ENCODE data around the gene AQP12B. TPM values are rescaled to one million over a fixed set of nuclear protein-coding genes. Genes with fewer than 3 reads are reported as not detected.
"Not testable (repeated sequence)": the region's sequence is repeated elsewhere in the genome, so short reads cannot be mapped to it uniquely, and the experiment has no call there.

AQP12B gene, protein sequence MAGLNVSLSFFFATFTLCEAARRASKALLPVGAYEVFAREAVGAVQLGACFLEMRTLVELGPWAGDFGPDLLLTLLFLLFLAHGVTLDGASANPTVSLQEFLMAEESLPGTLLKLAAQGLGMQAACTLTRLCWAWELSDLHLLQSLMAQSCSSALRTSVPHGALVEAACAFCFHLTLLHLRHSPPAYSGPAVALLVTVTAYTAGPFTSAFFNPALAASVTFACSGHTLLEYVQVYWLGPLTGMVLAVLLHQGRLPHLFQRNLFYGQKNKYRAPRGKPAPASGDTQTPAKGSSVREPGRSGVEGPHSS
- not detected for total RNA-seq

GRCh38 chr2:240682431-240683224 is at the start of gene AQP12B:
Gene AQP12B (minus strand): TSS chr2:240682885. CDS start chr2:240682837, 48 bp downstream.
- not testable (repeated sequence) for DNase-seq

GRCh38 chr2:240732184-240732583 is 49.5 kb upstream of the AQP12B start:
- no peak for DNase-seq

DNA sequence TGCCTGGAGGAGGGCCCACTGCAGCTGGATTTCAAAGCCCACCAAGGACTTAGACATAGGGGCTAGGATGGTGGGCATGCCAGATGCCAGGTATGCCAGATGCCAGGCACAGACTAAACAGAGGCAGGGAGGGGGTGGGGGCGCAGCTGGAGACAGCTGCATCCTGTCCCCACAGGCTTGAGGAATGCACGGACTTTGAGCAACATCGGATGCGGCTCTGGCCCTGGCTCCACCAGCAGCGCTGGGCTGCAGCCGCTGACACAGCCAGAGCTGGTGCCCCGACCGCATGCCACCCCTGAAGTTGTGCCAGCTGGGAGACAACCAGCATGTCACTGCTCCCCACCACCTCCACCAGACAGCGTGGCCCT is 48.5 kb upstream of the AQP12B start:
- DNase-seq, result peak; percentile 7

GRCh38 chr2:240730501-240731177 is 48.0 kb upstream of the AQP12B start:
- no peak for DNase-seq

DNA sequence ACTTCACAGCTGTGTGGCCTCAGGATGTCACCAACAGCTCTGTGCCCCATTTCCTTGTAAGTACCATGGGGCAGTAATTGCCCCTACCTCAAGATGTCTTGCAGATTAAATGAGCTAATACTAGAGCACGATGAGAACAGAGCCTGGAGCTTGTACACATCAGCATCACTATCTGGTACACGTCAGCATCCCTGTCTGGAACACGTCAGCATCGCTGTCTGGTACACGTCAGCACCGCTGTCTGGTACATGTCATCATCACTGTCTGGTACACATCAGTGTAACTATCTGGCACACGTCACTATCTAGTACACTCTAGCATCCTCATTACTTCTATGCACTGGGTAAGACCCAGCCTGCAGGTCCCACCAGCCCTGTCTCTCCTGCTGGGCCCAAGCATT is 46.1 kb upstream of the AQP12B start:
- DNase-seq, result no peak

DNA sequence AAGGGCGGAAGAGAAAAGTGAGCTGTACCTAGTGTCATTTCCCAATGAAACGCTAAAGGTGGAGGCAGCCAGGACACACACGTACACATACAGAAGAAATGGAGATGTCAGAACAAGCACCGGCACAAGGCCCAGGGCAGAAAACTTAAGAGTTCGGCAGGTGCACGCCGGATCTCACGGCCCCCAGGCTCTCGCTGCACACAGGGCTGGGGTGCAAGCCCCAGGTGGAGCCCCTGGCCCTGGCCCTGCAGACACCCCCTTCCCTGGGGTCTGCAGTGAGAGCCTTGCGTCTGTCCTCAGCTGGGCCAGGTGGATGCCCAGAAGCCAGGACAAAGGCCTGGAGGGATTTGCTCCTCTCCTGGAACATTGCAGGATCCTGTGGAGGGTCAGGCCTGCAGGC is 45.7 kb upstream of the AQP12B start:
- DNase-seq, result no peak

- DNase-seq, result no peak
Measured at GRCh38 chr2:240727913-240728312, 45.2 kb upstream of the AQP12B start.

DNA sequence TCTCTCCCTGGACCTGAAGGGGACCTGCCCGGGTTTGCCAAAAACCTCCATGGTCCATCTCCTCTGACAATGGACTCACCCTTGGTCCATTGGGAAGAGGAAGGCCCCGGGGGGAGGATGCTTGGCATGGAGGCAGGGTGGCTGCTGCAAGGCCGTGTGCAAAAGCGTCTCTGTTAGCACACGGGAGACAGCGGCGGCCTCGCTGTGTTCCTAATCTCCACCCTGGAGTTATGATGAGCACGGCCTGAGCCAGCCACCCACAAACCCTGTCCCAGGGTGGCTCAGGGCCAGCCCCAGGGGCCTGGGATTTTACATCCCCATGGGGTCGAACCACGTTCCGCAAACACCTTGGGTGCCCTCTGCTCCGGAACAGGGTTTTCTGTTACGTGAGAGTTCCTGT is 44.8 kb upstream of the AQP12B start:
- no peak for DNase-seq

GRCh38 chr2:240726876-240727275 is 44.2 kb upstream of the AQP12B start:
- DNase-seq, result no peak

DNA sequence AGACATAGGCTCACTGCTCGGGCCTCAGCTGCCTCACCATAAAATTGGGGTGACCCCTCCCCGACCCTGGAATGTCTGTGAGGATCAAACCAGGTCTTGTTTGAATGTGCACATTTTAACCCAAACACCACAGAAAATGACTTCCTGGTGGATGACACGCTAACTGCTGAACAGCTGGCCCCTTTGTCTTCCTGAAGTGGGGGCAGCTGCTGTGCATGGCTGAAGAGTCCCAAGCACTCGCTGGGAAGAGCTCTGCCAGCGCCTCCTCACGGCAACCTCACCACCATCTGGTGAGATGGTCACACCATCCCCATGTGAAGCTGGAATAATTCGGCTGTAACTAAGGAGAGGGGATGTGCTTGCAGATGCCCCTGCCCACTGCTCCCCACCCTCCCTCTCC is 43.0 kb upstream of the AQP12B start:
- no peak for DNase-seq

- no peak for DNase-seq
Measured at GRCh38 chr2:240725266-240725665, 42.6 kb upstream of the AQP12B start.

GRCh38 chr2:240724431-240724830 is 41.7 kb upstream of the AQP12B start:
- no peak for DNase-seq

DNA sequence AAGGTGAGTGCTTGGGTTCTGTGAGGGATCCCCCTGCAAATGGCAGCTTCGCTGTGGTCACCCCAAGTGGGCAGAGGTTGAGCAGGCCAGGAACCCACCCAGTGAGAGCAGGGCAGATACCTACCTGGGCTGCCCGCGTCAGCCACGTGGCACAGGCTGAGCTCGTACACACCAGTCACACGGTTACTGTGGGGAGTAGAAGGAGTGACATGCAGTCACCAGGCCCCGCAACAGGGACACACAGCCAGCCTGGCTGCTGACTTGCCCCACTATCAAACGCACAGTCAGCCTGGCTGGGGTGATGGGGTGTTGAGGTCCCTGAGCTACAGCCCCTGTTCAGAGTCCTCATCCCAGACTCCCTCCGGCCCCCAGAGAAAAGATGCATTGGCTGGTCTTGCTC is 41.2 kb upstream of the AQP12B start:
- DNase-seq, result no peak

DNA sequence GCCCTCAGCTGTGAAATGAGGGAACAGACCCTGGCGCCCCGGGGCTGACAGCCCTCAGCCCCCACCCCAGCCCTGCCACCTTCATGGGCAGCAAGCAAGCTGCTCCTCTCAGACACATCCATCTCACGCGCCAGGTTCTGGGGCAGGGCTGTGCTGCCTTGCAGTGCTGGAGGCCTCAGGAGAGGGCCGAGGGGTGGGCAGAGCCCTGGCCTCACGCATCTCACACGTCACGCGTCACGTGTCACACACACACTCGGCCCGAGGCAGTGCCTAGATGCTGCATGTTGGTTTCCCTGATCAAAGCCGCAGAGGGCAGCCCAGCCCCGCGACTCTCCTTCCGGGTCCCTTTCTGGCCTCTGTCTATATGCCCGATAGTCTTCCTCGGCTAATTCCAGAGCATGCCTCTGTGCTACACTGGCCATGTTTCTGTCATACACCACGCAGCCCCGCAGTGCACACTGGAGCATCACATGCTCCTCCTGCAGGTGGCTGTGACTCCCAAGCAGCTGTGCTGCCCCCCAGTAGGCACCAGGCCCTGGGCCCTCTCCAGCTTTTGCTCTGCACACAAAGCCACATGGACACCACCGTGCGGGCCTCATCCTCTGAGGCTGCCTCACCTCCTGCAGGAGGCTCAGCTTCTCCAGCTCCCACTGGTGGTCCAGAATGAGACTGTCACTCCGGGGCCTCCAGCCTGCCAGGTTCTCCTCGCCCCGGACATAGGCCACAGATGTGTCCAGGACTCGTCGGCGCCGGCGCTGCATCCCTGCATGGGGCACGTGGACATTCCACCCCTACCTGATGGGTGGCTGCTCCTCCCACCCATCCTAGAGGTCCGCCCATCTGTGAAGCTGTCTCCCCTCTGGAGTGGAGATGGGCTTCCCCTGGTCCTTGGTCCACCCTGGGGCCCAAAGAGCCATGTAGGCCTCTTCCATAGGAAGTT is 40.4 kb upstream of the AQP12B start:
- DNase-seq, result no peak

- DNase-seq, result no peak
Measured at GRCh38 chr2:240722376-240722775, 39.7 kb upstream of the AQP12B start.

DNA sequence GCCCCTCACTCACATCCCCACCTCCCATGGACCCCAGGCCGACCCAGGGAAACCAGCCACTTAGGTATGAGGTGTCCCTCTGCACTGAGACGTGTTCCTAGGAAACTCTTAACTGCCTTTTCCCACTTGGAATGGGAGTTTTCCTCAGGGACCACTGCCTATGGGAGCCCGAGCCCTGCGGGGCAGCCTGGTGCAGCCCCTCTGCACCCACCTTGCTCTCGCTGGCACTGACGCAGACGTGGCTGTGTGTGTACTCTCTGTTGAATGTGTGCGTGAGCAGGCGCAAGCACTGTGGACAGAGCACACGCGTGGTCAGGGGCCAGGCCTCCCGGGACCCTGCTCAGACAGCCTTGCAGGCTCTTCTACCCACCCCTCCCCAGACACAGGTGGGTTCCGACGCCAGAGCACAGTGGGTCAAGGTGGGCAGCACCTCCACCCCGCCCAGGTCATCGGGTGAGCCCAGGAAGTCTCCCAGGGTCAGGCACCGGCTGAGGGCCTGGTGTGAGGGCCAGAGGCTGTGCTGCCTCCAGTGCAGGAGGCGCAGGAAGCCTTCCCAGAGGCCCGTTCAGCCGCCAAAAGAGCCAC is 39.0 kb upstream of the AQP12B start:
- DNase-seq, result no peak

DNA sequence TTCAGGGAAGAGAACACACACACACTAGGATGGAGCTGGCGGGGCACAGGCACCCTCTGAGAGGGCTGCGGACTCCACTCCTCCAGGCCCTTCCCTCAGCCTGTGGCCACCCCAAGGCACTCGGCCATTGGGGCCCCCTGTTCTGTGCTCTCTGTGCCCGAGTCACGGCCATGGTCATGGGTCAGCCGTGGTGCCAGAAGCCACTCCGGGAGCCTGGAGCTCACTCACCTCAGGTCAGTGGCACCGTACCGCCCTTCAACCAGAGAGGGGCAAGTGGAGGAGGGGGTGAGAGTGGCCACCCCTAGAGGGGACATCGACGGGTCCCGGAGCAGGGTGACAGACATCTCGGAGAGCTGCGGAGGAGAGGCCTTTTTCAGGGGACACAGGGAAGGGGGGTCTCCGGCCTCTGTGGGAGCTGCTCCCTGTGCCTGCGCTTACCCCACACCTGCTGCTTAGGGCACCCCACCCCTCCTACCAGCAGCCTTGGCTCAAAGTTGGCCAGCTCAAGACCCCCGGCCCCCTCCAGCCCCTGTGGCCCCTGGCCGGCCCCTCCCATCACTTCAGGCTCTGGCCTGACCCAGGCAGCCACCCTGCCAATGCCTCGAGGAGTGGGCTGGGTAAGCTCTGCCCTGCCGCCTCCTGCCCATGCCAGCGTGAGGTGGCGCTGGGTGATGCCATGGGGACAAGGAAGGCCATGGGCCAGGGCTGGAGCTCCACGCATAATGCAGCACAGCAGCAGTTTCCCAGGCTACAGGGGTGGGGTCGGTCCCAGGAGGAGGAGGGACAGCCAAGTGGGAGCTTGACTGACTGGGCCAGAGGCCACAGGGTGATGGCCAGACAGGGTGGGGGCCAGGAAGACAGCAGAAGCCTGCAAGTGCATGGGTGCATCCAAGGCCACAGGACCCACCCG is 38.3 kb upstream of the AQP12B start:
- no peak for DNase-seq

DNA sequence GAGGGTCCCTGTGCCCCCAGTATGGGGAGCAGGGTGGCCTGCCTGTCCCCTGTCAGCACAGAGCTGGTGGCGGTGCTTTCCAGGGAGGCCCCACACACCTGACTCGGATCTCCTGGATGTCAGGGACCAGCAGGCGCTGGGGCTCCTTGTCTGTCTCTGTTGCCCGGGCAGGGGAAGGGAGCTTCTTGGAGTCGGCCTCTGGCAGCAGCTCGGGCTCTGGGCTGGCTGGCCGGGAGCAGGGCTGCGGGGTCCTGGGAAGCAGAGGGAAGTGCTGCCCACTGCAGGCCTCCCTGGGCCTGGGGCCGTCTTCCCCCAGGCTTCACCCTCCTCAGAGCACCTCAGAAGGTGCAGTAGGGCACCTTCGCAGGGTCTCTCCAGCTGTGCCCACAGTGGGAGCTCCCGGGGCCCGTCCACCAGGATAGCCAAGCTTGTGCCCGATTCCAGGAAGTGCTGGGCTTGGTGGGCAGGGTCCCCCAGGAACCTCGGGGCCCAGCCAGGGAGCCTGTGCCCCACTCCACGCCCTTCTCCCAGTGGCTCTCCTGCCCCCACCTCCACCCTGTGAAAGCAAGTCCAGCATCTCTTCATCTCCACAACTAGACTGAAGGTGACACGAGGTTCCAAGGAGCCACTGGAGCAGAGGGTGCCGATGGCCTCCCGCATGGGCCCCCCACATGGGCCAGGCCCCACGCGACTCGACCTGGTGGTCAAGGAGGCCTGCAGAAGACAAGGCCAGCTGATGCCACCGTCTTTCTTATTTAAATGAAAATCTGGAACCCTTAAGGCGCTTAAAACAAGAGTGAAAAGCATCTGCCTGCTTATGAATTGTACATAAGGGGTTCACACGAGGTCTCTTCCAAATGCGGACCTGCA is 37.2 kb upstream of the AQP12B start:
- DNase-seq, result no peak

- DNase-seq, result no peak
Measured at GRCh38 chr2:240718896-240719490, 36.3 kb upstream of the AQP12B start.
